Osteocyte (in vitro differentiated cells): ENCODE results near the gene KIF4A. TPM values are rescaled to one million over a fixed set of nuclear protein-coding genes. Genes with fewer than 3 reads are reported as not detected.

ENCODE experiments used
- DNase-seq: peaks from one replicate; pipeline ENCODE4 v3.0.0; 2021; ENCODE audit warnings: mixed read lengths; ENCODE audit not compliant: unreplicated experiment; ENCODE audit errors: extremely low spot score
- H3K27ac Mint-ChIP-seq: one replicate; pipeline ENCODE4 v1.8.0; 2021; ENCODE audit warnings: mild to moderate bottlenecking, mixed read lengths; ENCODE audit not compliant: unreplicated experiment
- H3K27me3 Mint-ChIP-seq: one replicate; pipeline ENCODE4 v1.8.0; 2021; ENCODE audit warnings: mixed read lengths; ENCODE audit not compliant: unreplicated experiment
- H3K36me3 Mint-ChIP-seq: one replicate; pipeline ENCODE4 v1.8.0; 2021; ENCODE audit warnings: mixed read lengths; ENCODE audit not compliant: unreplicated experiment
- H3K4me1 Mint-ChIP-seq: one replicate; pipeline ENCODE4 v1.8.0; 2021; ENCODE audit warnings: mixed read lengths; ENCODE audit not compliant: unreplicated experiment
- H3K4me3 Mint-ChIP-seq: one replicate; pipeline ENCODE4 v1.8.0; 2021; ENCODE audit warnings: mild to moderate bottlenecking, moderate library complexity, mixed read lengths; ENCODE audit not compliant: unreplicated experiment
- H3K9me3 Mint-ChIP-seq: one replicate; pipeline ENCODE4 v1.8.0; 2021; ENCODE audit warnings: mixed read lengths; ENCODE audit not compliant: unreplicated experiment
- total RNA-seq: library from RNA; stranded (reverse); gene quantifications from 2 replicates; pipeline ENCODE4 v1.2.1, GENCODE V29; 2021
- TF ChIP-seq, protein P1 (sequence below): fragments of 200-600 bp; sonication (generic); IDR thresholded peaks from 2 replicates; pipeline ENCODE4 v1.5.0; 2021; ENCODE audit warnings: antibody characterized with exemption, mild to moderate bottlenecking, moderate library complexity

Gene KIF4A
- total RNA-seq, 1 donor from 2014 or later: 6.1 TPM

DNA sequence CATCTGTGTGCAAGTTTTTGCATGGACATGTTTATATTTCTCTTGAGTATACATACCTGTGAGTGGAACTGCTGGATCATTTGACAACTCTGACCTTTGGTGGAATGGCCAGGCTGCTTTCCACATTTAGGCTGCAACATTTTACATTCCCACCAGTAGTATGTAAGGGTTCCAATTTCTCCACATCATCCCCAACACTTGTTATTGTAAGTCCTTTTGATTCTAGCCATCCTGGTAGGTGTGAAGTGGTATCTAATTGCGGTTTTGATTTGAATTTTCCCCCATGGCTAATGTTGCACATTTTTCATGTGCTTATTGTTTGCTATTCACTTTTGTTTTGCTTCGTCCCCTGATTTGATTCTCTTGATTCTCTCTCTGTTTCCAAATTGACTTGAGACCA is 171.1 kb downstream of the KIF4A start:
- Mint-ChIP-seq H3K4me3 (no peak overlapping the region), H3K27ac (no peak overlapping the region)

GRCh38 chrX:70464051-70464450 is 174.1 kb downstream of the KIF4A start:
- Mint-ChIP-seq H3K9me3 (peaks cover 4% of the 10 kb centered on the region), H3K27ac (no peak overlapping the region), H3K4me1 (no peaks in the 10 kb centered on the region), H3K4me3 (no peak overlapping the region), H3K27me3 (no peaks in the 10 kb centered on the region), H3K36me3 (peaks cover 3% of the 10 kb centered on the region)
- DNase-seq: no peak
- TF ChIP-seq, protein P1, sequence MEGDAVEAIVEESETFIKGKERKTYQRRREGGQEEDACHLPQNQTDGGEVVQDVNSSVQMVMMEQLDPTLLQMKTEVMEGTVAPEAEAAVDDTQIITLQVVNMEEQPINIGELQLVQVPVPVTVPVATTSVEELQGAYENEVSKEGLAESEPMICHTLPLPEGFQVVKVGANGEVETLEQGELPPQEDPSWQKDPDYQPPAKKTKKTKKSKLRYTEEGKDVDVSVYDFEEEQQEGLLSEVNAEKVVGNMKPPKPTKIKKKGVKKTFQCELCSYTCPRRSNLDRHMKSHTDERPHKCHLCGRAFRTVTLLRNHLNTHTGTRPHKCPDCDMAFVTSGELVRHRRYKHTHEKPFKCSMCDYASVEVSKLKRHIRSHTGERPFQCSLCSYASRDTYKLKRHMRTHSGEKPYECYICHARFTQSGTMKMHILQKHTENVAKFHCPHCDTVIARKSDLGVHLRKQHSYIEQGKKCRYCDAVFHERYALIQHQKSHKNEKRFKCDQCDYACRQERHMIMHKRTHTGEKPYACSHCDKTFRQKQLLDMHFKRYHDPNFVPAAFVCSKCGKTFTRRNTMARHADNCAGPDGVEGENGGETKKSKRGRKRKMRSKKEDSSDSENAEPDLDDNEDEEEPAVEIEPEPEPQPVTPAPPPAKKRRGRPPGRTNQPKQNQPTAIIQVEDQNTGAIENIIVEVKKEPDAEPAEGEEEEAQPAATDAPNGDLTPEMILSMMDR: no peak

More for the DNA sequence above, 171.1 kb downstream of the KIF4A start:
- no peak for DNase-seq
- Mint-ChIP-seq H3K27me3 (no peaks in the 10 kb centered on the region), H3K4me1 (no peaks in the 10 kb centered on the region), H3K36me3 (peaks cover 3% of the 10 kb centered on the region), H3K9me3 (peaks cover 4% of the 10 kb centered on the region)
- TF ChIP-seq, protein P1: no peak

GRCh38 chrX:70466968-70467367 is 177.1 kb downstream of the KIF4A start:
- no peak overlapping the region for H3K4me3 Mint-ChIP-seq
- no peaks in the 10 kb centered on the region for H3K4me1 Mint-ChIP-seq
- no peak for DNase-seq
- no peaks in the 10 kb centered on the region for H3K27me3 Mint-ChIP-seq
- H3K27ac Mint-ChIP-seq: no peak overlapping the region
- peaks cover 4% of the 10 kb centered on the region for H3K36me3 Mint-ChIP-seq
- H3K9me3 Mint-ChIP-seq: peaks cover 10% of the 10 kb centered on the region
- TF ChIP-seq, protein P1: no peak

GRCh38 chrX:70468709-70469108 is 178.8 kb downstream of the KIF4A start:
- DNase-seq: no peak
- Mint-ChIP-seq H3K36me3 (peaks cover 7% of the 10 kb centered on the region), H3K4me3 (no peak overlapping the region), H3K27me3 (no peaks in the 10 kb centered on the region), H3K27ac (no peak overlapping the region), H3K9me3 (peaks cover 10% of the 10 kb centered on the region), H3K4me1 (no peaks in the 10 kb centered on the region)
- TF ChIP-seq, protein P1: no peak

Other genes starting within 250 kb of the KIF4A start
- gene AWAT2, start 240.2 kb upstream of the KIF4A start, total RNA-seq: not detected in 2 replicates
- not detected in 2 replicates for gene OTUD6A, start 227.6 kb upstream of the KIF4A start, total RNA-seq
- 49.4 and 51.3 TPM in 2 replicates for gene IGBP1, start 156.7 kb upstream of the KIF4A start, total RNA-seq
- not detected in 2 replicates for gene DGAT2L6, start 112.6 kb upstream of the KIF4A start, total RNA-seq
- not detected in 2 replicates for gene AWAT1, start 55.4 kb upstream of the KIF4A start, total RNA-seq
- 0.27 TPM in 1 of 2 replicates, not detected in the other for gene P2RY4, start 29.9 kb upstream of the KIF4A start, total RNA-seq
- not detected in 2 replicates for gene ARR3, start 21.8 kb upstream of the KIF4A start, total RNA-seq
- not detected in 2 replicates for gene RAB41, start 7.9 kb upstream of the KIF4A start, total RNA-seq
- gene PDZD11, start 177 bp upstream of the KIF4A start, total RNA-seq: 46.9 and 50.6 TPM in 2 replicates
- not detected in 2 replicates for gene GDPD2, start 133.2 kb downstream of the KIF4A start, total RNA-seq
- 9.7 and 12.5 TPM in 2 replicates for gene DLG3, start 154.7 kb downstream of the KIF4A start, total RNA-seq